Heart left ventricle (tissue), 13 donors: ENCODE data around the gene TRH.

Experiments used
- POLR2A ChIP-seq, 2 donors: fragments of 450-650 bp; IDR thresholded peaks; one replicate each; pipeline ENCODE4 v1.6.1; 2017; ENCODE audit warnings: antibody characterized with exemption in 2 of 2, mild to moderate bottlenecking in 2 of 2, moderate library complexity in 2 of 2
- TF ChIP-seq, protein P1 (sequence below), 12 donors: fragments of 200-600 bp; sonication (generic) in 4 of 12; IDR thresholded peaks; one replicate each; pipeline versions ENCODE4 v1.5.0 to v1.8.0; 2018 to 2022; ENCODE audit warnings: antibody characterized with exemption in 12 of 12, mild to moderate bottlenecking in 5 of 12
- donor health status: ischemic (EF 13 %, LVEDD 7.1; RV severe dilation, severe dysfunction).
- donor health status: DM: no; HTN: yes; CAD: no.
- donor health status: DM: no; HTN: no; CAD: no.
- donor health status: ischemic (EF 25% LVEDD 6.9; RV normal size, moderate dysfunction).
- donor health status: ischemic (EF 25% LVEDD 5.7; RV mildly dilated, moderate dysfunction).
- donor health status: ischemic (EF 35%, LVEDD 5.7; RV mildly dilated, moderate dysfunction).
- donor health status: nonischemic (EF 11% LVEDD 7.7; RV severe dilation, severe dysfunction).
- donor health status: DM: yes; HTN: yes; CAD: no.
- donor health status: PGD.
- donor health status: ischemic (EF 29% LVEDD 5.4; RV normal size, mild dysfunction).
- donor health status: nonischemic (EF 23%, LVEDD 6.1; RV moderate dilation, normal function).

DNA sequence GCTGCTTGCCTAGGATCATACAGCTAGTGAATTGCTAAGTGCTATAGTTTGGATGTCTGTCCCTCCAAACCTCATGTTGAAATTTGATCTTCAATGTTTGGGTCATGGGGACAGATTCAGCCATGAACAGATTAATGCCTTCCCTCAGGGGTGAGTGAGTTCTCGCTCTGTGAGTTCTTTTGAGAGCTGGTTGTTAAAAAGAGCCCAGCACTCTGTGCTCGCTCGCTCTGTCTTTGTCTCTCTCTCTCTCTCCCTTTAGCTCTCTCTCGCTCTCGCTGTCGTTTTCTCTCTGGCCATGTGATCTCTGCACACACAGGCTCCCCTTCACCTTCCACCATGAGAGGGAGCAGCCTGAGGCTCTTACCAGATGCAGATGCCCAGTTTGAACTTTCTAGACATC is 14.9 kb downstream of the TRH start:
- TF ChIP-seq, protein P1, sequence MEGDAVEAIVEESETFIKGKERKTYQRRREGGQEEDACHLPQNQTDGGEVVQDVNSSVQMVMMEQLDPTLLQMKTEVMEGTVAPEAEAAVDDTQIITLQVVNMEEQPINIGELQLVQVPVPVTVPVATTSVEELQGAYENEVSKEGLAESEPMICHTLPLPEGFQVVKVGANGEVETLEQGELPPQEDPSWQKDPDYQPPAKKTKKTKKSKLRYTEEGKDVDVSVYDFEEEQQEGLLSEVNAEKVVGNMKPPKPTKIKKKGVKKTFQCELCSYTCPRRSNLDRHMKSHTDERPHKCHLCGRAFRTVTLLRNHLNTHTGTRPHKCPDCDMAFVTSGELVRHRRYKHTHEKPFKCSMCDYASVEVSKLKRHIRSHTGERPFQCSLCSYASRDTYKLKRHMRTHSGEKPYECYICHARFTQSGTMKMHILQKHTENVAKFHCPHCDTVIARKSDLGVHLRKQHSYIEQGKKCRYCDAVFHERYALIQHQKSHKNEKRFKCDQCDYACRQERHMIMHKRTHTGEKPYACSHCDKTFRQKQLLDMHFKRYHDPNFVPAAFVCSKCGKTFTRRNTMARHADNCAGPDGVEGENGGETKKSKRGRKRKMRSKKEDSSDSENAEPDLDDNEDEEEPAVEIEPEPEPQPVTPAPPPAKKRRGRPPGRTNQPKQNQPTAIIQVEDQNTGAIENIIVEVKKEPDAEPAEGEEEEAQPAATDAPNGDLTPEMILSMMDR (IDR thresholded peaks at IDR 0.05): no peak
- no peak for TF ChIP-seq POLR2A (IDR thresholded peaks at IDR 0.05)
